NCI-H1092 treated with DMSO at 0.1 percent for 48 hours (cell line): ENCODE measurements around the gene LITAF.
"Not testable (repeated sequence)": the region's sequence is repeated elsewhere in the genome, so short reads cannot be mapped to it uniquely, and the experiment has no call there.

Source experiments
- DNase-seq: peaks from one replicate; lab custom pipeline; 2025; lab: John Stamatoyannopoulos, UW

LITAF gene

DNA sequence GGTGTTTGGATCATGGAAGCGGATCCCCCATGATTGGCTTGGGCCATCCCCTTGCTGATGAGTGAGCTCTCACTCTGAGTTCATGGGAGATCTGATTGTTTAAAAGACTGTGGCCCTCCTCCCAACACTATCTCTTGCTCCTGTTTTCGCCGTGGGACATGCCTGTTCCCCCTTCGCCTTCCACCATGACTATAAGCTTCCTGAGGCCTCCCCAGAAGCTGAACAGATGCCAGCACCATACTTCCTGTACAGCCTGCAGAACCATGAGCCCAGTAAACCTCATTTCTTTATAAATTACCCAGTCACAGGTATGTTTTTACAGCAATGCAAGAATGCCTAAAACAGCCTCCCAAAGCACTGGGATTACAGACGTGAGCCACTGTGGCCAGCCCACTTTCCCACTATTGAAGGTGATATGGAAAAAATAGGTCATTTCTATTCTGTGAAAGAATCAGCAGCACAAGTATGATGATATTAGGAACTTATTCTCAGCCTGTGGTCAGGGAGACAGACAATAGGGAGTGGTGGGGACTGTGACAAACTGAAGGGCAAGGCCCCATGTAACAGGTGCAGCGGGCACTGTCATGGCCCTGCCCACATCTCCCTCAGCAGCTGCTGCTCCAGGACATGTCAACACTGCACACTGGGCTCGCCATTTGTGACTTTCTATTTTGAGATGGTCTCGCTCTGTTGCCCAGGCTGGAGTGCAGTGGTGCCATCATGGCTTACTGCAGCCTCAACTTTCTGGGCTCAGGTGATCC lies 33.7 kb upstream of the LITAF start:
- DNase-seq: no peak

DNA sequence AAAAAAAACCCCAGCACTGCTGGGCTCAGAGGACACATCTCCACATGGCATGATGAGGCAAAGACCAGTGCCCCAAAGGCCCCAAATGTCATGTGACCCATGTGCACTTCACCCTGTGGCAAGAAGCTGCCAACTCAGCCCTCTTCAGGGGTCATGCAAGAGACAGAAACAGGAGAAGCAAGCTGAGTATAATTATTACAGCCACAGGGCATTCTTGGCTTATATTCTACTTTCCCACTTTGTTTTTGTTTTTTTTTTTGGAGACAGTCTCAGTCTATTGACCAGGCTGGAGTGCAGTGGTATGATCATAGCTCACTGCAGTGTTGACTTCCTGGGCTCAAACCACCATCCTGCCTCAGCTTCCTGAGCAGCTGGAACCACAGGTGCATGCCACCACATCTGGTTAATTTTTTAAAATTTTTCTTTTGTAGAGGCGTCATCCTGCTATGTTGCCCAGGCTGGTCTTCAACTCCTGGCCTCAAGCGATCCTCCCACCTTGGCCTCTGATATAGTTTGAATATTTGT lies 32.7 kb upstream of the LITAF start:
- no peak for DNase-seq

GRCh38 chr16:11618107-11618717 lies 31.5 kb upstream of the LITAF start:
- no peak for DNase-seq

- DNase-seq: no peak
Measured at GRCh38 chr16:11615748-11616447, 29.2 kb upstream of the LITAF start.

DNA sequence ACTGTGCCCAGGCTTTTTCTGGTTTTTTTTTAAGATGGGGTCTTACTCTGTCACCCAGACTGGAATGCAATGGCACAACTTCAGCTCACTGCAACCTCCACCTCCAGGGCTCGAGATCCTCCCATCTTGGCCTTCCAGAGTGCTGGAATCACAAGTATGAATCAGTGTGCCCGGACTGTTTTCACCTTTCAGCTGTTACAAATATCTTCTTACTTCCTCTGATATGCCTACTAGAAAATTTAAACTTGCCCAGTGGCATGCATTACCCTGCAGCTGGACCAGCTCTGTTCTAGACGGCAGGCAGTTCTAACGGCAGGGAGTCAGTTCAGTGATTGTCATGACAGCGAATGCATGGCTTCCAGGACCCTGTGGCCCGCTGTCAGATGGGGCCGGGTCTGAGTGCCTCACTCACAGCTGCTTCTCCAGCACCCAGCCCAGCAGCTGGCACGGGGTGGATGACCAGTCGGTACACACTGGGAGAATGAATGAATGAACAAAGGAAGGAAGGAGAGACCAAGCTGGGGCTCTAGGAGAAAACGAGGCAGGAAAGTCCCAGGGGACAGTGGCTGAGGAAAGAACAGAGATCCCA lies 28.0 kb upstream of the LITAF start:
- no peak for DNase-seq

DNA sequence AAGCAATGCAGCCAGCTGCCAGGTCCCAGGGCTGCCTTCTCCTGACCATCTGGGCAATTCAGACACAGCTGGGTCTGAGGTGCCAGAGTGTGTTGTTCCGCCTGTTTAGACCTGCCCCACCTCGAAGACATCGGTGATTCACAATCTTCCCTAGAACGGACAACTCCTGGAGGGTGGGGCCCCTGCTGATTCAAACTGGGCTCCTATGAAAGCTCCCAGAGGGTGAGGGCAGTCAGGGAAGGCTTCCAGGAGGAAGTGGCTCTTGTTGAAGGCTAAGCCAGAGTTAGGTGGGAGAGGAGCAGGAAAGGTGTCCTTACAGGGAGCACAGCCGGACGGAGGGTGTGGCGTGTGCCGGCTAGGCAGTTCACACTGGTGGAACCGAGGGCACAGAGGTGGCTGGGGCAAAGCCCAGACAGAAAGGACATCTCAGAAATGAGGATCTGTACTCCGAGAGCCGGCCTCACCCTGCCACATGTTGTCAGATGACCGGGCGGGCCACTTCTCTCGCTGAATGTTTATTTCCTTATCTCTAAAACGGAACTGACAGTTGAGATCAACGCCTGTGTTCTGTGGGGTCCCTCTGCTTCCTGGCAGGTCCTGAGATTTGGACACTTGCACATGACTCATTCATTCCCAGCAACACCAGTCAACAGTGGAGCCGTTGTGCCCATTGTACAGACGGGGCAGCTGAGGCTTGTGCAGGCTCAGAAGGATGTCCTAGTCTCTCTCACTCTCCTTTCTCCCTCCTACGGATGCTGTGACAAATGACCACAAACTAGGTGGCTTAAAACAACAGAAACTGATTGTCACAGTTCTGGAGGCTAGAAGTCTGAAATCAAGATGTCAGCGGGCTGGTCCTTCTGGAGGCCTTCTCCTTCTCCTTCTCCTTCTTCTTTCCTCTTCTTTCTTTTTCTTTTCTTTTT lies 26.9 kb upstream of the LITAF start:
- DNase-seq: no peak

- DNase-seq: no peak
Measured at GRCh38 chr16:11612665-11613025, 25.9 kb upstream of the LITAF start.

DNA sequence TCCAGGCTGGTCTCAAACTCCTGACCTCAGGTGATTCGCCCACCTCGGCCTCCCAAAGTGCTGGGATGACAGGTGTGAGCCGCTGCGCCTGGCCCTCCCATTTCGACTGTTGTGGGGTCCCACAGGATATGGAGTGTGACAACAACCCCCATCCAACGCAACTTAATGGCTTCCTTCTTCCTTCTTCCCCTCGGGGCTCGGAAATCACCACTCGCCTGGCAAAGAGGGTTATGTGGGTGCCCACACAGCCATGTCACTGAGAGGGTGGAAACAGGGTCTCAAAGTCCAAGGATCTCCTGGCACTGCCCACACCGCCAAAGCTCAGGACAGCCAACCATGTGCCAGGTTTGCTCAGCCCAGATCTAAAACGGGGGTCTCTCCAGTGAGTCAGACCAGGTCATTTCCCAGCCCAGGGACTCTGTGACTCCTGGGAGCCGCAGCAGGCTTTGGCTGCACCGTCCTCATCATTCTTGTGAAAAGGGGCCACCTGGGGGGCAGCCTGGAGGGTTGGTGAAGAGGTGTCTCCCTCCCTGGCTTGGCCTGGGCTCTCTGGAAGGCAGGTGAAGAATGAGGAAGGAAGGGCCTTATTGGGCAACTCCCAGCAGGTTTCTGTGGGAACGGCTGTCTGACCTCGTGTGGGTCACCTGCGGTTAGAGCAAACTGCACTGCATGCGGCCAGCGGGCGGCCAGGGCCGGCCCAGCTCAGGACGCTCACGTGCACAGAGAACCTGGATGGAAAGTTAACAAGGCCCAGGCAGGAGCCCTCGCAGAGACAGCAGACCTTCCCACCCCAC lies 25.3 kb upstream of the LITAF start:
- no peak for DNase-seq

DNA sequence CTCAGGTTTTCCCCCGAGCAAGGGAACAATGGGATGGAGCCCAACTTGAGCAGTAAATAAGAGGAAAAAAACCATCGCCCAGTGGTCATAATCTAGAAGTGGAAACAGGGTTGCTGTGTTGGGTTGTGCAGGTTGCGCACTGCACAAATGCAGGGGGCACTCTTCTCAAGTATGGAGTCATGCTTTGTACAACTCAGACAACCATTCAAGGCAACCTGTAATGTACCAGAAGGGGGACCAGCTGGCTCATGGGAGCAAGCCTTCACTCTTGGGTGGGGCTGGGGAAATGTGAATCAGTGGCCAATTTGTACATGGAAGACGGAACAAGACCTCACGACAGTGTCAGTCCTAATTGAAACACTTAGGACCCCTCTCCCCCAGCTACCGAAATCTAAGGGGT lies 23.9 kb upstream of the LITAF start:
- no peak for DNase-seq

DNA sequence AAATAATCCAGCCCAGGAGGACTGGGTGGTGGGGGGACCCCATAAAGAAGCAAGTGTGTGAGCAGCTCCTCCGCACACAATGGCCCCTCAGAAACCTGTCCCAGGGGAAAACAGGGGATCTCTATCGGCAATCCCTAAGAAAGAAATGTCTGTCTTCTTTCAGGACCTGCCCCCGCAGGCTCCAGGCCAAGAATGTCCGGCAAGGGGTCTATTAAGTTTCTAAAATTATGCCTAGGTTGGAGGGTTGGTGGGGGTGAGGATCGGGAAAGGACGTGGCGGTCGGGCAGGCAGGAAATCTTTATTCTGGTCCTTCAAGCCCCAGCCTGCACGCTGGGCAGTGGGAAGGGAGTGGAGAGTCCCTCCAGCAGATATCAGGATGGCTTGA lies 23.4 kb upstream of the LITAF start:
- DNase-seq: no peak

- DNase-seq: no peak
Measured at GRCh38 chr16:11609474-11610120, 22.9 kb upstream of the LITAF start.

GRCh38 chr16:11605891-11606290 lies 19.2 kb upstream of the LITAF start:
- no peak for DNase-seq

DNA sequence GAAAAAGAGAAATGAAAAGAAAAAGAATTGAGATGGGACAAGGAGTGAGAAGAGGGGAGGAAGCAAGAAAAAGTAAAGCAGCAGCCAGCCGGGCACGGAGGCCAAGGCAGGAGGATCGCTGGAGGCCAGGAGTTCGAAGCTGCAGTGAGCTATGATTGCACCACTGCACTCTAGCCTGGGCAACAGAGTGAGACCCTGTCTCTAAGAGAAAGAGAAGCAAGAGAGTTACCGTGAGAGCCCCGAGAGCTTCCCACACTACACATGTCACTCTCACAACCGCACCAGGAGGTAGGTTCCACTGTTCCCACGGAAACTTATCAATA lies 18.8 kb upstream of the LITAF start:
- no peak for DNase-seq

DNA sequence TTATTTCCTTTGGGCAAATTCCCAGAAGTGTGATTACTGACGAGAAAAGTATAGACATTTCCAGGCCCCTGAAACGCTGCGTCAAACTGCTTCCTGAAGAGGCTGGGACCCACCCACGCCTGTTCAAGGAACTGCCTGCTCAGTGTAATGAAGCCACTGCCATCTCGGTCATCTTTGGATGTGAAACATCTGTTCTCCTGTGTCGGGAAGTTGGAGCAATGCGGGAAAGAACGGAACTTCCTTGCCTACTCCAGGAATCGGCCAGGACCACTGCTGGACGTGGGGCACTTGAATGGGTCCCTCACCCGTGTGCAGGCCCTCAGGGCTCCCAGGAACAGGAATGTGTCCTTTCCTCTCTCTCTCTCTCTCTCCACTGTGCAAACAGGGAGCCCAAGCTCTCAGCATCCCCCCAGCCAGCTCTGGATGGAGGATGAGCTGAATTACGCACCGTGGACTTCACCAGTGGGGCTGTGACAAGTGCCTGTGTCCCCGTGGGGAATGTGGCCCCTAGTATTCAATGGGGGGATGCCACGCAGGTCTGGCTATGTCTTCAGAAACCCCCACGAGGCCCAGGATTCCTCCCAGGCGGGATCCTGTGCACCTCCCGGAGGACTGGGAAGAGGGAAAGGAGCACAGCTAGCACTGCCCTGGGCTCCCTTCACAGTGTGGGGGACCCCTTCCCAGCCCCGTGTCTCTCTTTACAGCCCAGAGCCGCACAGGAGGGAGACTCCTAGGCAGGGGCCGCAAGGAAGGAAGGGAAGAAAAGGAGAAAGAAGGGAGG lies 18.3 kb upstream of the LITAF start:
- no peak for DNase-seq

- DNase-seq: not testable (repeated sequence)
Measured at GRCh38 chr16:11604296-11604695, 17.6 kb upstream of the LITAF start.

DNA sequence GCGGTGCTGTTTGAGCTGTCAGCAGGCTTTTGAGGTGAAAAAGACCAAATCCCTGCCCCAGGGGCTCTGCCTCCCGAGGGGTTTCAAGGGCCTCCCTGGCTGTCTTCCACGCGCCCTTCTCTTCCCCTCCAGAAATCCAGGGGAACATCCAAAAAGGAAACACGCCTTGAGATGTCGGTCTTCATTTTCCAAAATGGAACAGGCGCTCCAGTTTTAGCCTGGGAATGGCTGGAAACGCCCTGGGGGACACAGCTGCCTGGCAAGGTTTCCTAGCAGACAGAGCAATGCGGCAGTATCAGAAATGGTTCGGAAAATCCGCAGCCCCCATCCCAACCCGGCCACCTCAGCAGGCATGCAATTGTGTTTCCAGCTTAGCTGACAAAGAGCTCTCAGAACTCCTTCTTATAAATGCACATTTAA lies 16.6 kb upstream of the LITAF start:
- no peak for DNase-seq

- peak; percentile 21 for DNase-seq
Measured at GRCh38 chr16:11602321-11602720, 15.6 kb upstream of the LITAF start.

DNA sequence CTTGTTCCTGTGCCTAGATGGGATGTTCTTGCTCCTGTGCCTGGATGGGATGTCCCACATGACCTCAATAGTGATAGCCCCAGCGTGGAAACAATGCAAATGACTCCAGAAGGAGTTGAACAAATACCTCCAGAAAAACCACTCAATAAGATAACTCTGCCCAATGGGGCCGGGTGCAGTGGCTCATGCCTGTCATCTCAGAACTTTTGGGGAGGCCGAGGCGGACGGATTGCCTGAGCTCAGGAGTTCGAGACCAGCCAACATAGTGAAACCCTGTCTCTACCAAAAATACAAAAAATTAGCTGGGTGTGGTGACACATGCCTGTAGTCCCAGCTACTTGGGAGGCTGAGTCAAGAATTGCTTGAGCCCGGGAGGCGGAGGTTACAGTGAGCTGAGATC lies 15.2 kb upstream of the LITAF start:
- DNase-seq: no peak

DNA sequence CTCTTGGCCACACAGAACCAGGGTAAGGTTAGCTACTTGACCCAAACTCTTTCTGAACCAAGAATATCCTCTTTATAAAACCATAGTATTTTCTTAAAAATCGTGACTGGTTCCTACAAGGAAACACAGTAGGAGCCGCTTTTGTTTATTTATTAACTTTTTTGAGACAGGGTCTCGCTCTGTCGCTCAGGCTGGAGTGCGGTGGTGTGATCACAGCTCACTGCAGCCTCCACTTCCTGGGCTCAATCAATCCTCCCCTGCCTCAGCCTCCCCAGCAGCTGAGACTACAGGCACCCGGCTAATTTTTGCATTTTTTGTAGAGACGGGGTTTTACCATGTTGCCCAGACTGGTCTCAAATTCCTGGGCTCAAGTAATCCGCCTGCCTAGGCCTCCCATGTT lies 14.7 kb upstream of the LITAF start:
- no peak for DNase-seq

DNA sequence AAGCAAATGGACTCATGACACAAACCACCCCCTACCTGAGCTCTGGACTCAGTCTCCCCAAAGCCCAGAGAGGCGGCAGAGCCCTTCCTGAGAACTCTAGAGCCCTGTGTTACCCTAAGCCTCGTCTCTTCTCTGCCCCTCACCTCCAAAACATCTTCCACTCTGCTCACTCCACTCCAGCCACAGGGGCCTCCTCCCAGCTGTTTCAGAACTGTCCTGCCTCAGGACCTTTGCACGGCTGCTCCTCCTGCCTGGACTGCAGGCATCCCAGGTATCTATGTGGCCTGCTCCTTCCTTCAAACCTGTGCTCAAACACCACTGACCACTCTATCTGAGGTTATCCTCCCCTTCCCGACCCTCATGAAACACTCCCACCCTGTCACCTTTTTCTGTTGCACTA lies 12.9 kb upstream of the LITAF start:
- DNase-seq: no peak
